Urinary bladder (tissue), 4 donors: ENCODE data around the gene STRA8. TPM values are rescaled to one million over a fixed set of nuclear protein-coding genes. Genes with fewer than 3 reads are reported as not detected.
A peak's percentile ranks its signal among the peaks of the same experiment; 100 is the strongest.

Source experiments
- DNase-seq: peaks from one replicate; pipeline ENCODE4 v3.0.0-alpha.2; 2015; ENCODE audit errors: extremely low spot score
- H3K27ac ChIP-seq: one replicate; pipeline ENCODE4 v1.5.1; 2013; ENCODE audit warnings: low read depth, mild to moderate bottlenecking, moderate library complexity
- H3K36me3 ChIP-seq: one replicate; pipeline ENCODE4 v1.6.1; 2013; ENCODE audit warnings: mild to moderate bottlenecking, moderate library complexity; ENCODE audit not compliant: insufficient read depth
- H3K4me1 ChIP-seq: one replicate; pipeline ENCODE4 v1.6.1; 2013; ENCODE audit warnings: mild to moderate bottlenecking, moderate library complexity; ENCODE audit not compliant: insufficient read depth
- H3K4me3 ChIP-seq: one replicate; pipeline ENCODE4 v1.5.1; 2013; ENCODE audit warnings: low read depth, low read length
- WGBS: extraction: QIAGEN DNeasy Blood & Tissue Kit; methylation state at CpG from one replicate; pipeline ENCODE4 v1.1.7; 2013; 5-methylcytosine and 5-hydroxymethylcytosine counted together
- polyA plus RNA-seq: library from polyadenylated mRNA; stranded (reverse); fragments of 200-250 nt; gene quantifications from one replicate; pipeline ENCODE4 v1.2.3, GENCODE V29; 2013
- total RNA-seq: library from RNA; depleted of rRNA; stranded (reverse); fragments of >200 nt; gene quantifications from one replicate; pipeline ENCODE4 v1.2.3, GENCODE V29; 2014
- donor health status: healthy with polysubstance abuse.
- donor health status: healthy.

The STRA8 gene
- total and polyA plus RNA-seq, 2 donors = not detected

DNA sequence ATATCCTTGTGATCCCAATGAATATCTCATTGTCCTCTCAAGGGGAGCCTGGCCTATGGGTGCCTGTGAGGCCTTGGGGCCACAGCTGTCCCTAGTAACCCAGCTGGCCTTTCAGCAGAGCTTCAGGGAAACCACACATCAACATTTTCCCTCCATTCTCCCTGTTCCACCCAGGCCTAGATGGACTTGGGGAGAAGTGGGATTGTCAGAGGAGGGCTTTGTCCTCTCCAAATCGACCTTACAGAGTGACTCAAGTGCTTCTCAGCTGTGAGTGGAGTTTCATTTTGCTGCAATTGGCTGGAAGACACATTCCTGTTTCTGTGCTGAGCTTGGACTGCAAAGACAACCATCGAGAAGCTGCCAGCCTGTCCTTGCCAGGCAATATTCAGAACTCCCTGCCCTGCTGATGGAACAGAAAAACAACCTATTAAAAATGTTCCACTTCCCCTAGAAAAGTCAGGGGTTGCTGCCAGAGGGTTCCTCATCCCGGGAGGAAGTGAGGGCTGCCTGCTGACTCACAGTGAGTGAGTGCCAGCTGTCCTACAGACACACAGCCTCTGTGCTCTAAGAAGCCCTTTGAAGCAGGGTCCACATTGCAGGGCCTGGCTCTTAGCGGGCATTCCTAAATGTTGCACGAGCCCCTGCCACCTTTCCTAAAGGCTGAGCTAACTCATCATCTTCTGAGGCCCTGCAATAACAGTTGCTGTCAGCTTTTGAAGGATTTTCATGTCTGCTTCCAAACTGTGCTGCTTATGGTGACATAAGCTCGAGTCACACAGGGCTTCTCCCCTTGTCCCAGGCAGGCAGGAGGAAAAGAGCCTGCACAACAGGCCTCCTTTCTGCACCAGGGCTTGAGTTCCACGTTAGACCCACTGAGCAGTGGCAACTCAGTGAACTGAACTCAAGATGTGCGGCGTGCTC lies 20.5 kb downstream of the STRA8 start:
- Histone ChIP-seq H3K36me3 (no peaks in the 10 kb centered on the region), H3K4me1 (no peaks in the 10 kb centered on the region), H3K4me3 (no peak overlapping the region), H3K27ac (peak overlapping the region; percentile 69)
- no peak for DNase-seq
- 37% methylated on average over 9 of the region's 9 CpGs for WGBS

DNA sequence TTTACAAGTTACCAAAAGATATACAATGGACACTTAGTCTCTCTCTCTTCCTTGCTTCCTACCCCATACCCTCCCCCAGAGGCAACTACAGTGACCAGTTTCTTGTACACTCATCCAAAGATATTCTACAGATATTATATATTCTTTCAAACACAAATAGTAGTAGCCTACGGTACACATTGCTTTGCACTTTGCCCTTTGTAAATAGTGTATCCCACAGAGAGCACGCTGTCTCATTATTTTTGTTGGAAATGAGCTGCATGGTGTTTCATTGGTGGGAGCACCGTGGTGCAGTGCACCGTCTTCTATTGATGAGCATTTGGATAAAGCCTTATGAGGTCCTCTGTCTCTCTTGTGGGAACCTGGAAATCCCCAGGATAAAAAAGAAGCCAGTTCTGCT lies 24.2 kb downstream of the STRA8 start:
- H3K4me1 ChIP-seq = no peaks in the 10 kb centered on the region
- no peaks in the 10 kb centered on the region for H3K36me3 ChIP-seq
- WGBS = 79% methylated on average over 4 of the region's 4 CpGs
- DNase-seq = no peak
- no peak overlapping the region for H3K27ac ChIP-seq
- no peak overlapping the region for H3K4me3 ChIP-seq

DNA sequence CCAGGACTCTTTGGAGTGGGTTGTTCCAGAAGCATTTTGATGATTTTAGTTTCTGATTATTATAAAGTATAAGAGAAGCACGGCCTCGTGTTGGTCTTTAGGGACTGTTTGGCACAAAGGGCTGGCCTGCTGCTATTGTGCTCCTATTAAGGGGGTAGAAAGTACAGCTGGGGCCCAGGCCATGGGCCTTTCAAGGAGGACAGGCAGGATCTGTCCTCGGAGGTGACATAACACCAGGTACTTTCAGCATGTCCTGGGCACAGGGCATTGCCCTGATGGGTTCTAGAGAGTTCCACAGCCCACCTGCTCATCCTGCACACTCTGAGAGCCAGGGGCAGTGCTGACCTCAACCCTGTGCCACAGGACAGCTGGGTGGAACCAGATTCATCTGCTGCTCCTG lies 24.9 kb downstream of the STRA8 start:
- DNase-seq = no peak
- H3K4me3 ChIP-seq = no peak overlapping the region
- no peaks in the 10 kb centered on the region for H3K36me3 ChIP-seq
- no peaks in the 10 kb centered on the region for H3K4me1 ChIP-seq
- 88% methylated on average over 3 of the region's 3 CpGs for WGBS
- no peak overlapping the region for H3K27ac ChIP-seq

DNA sequence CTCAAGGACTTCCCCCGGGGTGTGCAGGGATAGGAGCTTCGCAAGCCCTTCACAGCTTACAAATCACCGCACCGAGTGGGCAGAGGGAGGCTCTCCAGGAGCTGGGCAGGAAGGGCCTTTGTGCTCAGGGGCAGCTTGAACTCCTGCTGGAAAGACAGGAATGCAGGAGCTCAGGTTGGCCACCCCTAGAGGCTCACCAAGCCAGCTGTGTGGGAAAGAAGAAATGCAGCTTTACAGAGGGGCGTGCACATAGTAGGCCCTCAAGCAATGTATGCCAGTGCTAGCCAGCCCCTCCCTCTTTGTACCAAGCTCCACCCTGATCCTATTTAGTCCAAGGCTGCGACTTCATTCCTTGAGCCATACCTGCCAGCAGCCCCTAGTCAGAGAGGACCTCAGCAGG lies 26.1 kb downstream of the STRA8 start:
- Histone ChIP-seq H3K27ac (no peak overlapping the region), H3K36me3 (no peaks in the 10 kb centered on the region), H3K4me1 (no peaks in the 10 kb centered on the region), H3K4me3 (no peak overlapping the region)
- WGBS = 86% methylated on average over 6 of the region's 6 CpGs
- no peak for DNase-seq

DNA sequence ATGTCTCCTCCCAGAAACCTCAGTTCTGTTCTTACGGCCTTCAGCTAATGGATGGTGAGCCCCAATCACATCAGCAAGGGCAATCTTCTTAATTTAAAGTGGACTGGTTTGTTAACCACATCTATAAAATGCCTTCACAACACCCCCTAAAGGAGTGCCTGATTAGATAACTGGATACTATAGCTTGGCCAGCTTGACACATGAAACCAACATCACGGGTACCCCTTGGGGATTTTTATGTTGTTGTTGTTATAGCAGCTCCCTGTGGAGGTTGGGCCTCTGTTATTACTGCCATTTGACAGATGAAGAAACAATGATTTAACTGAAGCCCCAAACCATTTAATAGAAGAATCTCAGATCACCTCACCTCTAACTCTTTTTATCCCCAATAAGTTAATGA lies 26.8 kb downstream of the STRA8 start:
- Histone ChIP-seq H3K4me1 (no peaks in the 10 kb centered on the region), H3K36me3 (no peaks in the 10 kb centered on the region), H3K4me3 (no peak overlapping the region), H3K27ac (no peak overlapping the region)
- no peak for DNase-seq
- 72% methylated on average over 2 of the region's 2 CpGs for WGBS

DNA sequence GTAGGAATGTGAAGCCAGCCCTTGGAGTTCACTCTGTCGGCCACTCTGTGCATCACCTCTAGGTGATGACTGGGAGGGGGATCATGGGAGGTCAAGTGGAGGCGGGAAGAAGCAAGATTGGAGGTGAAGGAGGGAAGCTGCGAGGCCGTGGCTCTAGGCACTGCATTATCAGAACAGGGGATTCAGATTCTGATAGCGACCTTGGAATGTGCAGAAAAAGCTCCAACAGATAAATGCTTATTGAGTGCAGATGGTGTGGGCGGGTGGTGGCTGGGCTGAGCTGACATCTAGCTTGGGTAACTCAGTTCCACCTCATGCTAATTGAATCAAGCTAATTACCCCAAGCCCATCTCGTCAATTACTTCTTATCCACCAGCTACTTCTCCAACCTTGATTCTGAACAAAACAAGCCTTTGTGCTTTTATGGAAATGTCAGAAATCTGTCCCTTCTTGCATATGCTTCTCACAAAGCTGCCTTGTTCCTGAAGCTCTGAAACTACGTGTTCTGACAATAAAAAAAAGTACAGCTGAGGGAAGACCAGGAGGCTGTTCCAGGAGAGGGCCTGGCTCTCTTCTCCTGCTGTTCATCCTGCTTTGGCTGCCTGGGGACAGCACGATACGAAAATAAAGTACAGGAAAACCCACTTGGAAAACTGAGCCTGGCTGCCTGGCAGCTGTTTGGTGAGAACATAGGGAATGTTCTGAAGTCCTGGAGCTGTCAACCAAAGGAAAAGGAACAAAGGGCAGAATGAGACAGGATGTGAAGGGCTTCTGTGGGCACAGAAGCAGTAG lies 27.5 kb downstream of the STRA8 start:
- no peak overlapping the region for H3K4me3 ChIP-seq
- DNase-seq = no peak
- WGBS = 44% methylated on average over 10 of the region's 10 CpGs
- H3K4me1 ChIP-seq = no peaks in the 10 kb centered on the region
- H3K27ac ChIP-seq = no peak overlapping the region
- no peaks in the 10 kb centered on the region for H3K36me3 ChIP-seq

DNA sequence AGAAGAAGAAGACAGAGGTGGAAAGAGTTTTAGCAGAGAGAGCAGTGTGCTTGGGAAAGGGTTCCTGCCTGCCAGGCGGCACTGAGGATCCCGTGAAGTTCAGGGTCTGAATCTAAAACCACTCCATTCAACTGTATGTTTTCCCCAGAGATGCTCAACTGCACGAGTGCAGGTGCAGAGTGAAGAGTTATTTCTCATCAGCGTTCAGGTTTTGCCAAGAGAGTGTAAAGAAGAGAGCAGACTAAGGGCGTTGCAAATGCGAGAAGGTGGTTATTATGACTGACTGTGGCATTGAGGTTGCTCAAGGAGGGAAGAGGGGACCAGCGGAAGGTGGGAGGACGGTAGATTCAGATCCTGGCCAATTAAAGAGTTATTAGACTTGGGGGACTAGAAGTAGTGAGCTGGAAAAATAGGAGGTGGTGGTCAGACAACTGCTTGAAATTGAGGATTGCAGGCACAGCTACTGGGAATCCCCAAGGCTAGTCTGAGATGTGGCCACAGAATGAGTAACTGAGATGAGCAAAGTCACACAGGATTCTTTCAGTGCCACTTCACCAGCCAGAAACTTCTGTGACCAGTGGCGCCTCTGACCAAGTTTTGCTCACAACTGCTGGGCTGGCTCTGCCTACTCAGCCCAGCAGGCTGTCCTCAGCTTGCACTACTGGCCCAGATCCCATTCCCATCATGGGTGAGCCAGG lies 29.1 kb downstream of the STRA8 start:
- no peaks in the 10 kb centered on the region for H3K4me1 ChIP-seq
- 93% methylated on average over 9 of the region's 9 CpGs for WGBS

DNA sequence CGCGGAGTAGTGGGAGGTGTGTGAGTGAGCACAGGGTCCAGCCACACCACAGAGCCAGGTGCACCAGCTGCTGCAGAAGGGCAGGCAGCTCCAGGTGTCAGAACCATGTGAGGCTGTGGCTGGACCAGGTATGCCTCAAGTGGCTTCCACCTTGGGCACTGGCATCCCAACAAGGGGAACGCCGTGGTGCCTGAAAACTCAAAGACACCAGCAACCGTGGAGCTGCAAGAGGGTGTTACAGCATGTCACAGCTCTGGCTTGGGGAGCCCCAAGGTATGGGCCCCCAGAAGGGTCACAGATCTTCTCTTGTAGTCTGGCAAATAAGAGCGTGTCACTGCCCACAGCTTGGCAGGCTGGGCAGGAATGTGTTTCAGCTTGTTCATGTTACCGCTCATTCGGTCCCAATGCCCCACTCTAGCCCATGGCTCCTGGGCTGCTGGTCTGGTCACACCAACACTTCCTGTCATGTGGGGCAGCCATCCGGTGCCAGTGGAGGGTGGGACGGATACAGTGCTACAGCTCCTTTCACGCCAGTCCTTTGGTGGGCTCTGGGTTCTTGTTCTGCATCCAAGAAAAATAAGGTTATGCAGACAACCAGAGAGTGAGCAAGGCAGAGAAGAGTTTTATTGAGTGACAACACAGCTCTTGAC lies 29.8 kb downstream of the STRA8 start:
- Histone ChIP-seq H3K27ac (no peak overlapping the region), H3K4me3 (no peak overlapping the region), H3K36me3 (no peaks in the 10 kb centered on the region), H3K4me1 (no peaks in the 10 kb centered on the region)
- DNase-seq = no peak
- WGBS = 96% methylated on average over 11 of the region's 11 CpGs

More for the DNA sequence above, 29.1 kb downstream of the STRA8 start:
- DNase-seq = no peak
- no peak overlapping the region for H3K27ac ChIP-seq
- no peak overlapping the region for H3K4me3 ChIP-seq
- no peaks in the 10 kb centered on the region for H3K36me3 ChIP-seq

DNA sequence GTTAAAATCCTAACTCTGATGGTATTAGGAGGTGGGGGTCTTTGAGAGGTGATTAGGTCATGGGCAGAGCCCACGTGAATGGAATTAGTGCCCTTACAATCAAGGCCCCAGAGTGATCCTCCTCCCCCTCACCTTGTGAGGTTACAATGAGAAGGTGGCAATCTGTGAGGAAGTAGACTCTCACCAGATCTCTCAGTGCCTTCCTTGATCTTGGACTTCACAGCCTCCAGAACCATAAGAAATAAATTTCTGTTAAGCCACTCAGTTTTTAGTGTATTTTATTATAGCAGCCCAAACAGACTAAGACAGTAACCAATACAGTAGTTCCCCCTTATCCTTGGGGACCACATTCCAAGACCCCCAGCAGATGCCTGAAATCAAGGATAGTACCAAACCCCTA lies 32.0 kb downstream of the STRA8 start:
- Histone ChIP-seq H3K36me3 (no peaks in the 10 kb centered on the region), H3K4me3 (no peak overlapping the region), H3K4me1 (no peaks in the 10 kb centered on the region), H3K27ac (no peak overlapping the region)
- 83% methylated on average over 1 of the region's 1 CpG for whole genome bisulfite sequencing
- no peak for DNase-seq

DNA sequence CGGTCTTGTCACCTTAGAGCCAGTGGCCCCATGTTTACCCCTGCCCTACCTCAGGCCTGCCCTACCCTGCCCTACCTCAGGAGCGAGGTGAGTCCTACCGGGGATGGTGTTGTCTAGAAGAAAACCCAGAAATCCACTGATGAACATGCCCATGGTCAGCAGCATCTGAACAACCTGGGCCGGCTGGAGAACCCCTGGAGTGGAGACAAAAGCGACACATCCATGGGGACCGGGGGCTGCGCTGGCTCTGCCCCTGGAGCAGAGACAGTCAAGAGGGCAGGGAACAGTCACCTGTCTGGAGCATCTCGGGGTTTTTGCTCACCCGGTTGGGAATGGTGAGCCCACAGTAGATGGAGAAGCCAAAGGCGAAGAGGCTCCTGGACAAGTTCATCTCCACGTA lies 36.3 kb downstream of the STRA8 start:
- WGBS = 93% methylated on average over 11 of the region's 11 CpGs
- H3K36me3 ChIP-seq = no peaks in the 10 kb centered on the region
- no peak overlapping the region for H3K27ac ChIP-seq
- DNase-seq = no peak
- no peak overlapping the region for H3K4me3 ChIP-seq
- H3K4me1 ChIP-seq = no peaks in the 10 kb centered on the region

DNA sequence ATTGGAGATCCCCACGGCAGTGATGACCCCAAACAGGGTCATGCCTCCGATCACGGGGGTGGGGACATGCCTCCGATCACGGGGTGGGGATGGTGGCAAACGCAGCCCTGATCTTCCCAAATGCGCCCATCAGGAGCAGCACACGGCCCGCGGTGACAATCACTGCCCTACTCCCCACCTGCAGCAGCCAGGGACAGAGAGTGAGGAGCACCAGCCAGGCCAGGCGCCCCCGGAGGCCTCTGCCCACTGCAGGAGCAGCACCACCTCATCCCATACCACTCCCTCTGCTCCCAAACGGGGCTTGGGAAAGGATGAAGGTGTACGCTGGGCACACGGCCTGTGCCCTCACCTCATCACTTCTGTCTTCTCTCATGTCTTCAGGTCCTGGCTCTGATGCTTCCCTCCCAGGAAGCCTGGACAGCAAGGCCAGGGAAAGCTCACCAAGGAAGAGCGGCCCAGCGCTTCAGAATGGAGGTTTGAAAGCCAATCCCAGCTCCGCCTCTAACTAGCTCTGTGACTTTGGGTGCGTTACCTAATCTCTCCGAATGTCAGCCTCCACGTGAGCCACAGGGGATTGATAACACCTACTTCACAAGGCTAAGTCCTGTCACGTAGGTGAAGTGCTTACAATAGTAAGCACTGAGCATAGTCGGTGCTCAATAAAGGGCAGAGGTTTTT lies 37.1 kb downstream of the STRA8 start:
- WGBS = 77% methylated on average over 23 of the region's 23 CpGs
- Histone ChIP-seq H3K4me3 (no peak overlapping the region), H3K27ac (no peak overlapping the region), H3K4me1 (no peaks in the 10 kb centered on the region), H3K36me3 (no peaks in the 10 kb centered on the region)
- no peak for DNase-seq

DNA sequence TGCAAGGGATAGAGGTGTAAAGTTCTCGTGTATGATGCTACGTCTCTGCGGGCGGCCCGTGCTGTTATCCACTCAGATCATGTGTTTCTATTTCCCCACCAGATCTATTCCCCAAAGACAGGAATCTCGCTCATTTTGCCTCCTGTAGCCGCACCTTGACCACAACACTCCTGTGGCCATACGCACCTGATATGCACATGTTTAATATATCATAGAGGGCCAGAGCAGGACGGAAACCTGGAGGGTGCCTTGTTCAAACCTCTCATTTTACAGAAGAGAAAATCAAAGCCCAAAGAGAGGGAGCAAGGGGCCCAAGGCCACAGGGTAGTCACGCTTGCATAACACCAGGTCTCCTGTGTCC lies 37.6 kb downstream of the STRA8 start:
- 88% methylated on average over 10 of the region's 10 CpGs for WGBS
- DNase-seq = no peak
- Histone ChIP-seq H3K4me3 (no peak overlapping the region), H3K4me1 (no peaks in the 10 kb centered on the region), H3K27ac (no peak overlapping the region), H3K36me3 (no peaks in the 10 kb centered on the region)

DNA sequence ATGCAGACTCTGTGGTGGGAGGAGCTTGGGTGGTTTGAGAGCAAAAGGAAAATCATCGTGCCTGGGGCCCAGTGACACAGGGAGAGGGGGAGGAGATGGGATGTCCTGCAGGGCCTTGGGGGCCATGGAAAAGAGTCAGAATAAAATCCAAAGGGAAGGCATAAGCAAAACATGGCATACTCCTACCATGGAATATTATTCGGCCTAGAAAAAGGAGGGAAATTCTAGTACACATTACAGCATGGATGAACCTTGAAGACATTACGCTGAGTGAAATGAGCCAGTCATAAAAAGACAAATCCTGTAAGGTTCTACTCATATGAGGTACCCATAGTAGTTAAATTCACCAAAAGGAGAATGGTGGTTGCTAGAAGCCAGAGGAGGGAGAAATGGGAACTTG lies 38.7 kb downstream of the STRA8 start:
- no peak for DNase-seq
- Histone ChIP-seq H3K36me3 (no peaks in the 10 kb centered on the region), H3K4me1 (no peaks in the 10 kb centered on the region), H3K27ac (no peak overlapping the region), H3K4me3 (no peak overlapping the region)
- WGBS = 86% methylated on average over 3 of the region's 3 CpGs
